Dermis microvascular lymphatic vessel endothelial cell (primary cell): ENCODE data around the gene ZNF516. TPM values are rescaled to one million over a fixed set of nuclear protein-coding genes. Genes with fewer than 3 reads are reported as not detected.
A peak's percentile ranks its signal among the peaks of the same experiment; 100 is the strongest.

Experiments
- DNase-seq, 2 donors: peaks; one replicate each; pipeline versions ENCODE4 v3.0.0 to v3.0.0-alpha.2; 2010; ENCODE audit warnings: low read depth in 2 of 2
- total RNA-seq: library from RNA; depleted of rRNA; stranded (reverse); fragments of >200 nt; gene quantifications from 2 replicates; pipeline ENCODE4 v1.2.1, GENCODE V29; 2014

ZNF516 gene
- total RNA-seq, 1 donor from 2014 or later, result 8.2 TPM

GRCh38 chr18:76399613-76400391 lies 95.2 kb downstream of the ZNF516 start:
- DNase-seq, result no peak

DNA sequence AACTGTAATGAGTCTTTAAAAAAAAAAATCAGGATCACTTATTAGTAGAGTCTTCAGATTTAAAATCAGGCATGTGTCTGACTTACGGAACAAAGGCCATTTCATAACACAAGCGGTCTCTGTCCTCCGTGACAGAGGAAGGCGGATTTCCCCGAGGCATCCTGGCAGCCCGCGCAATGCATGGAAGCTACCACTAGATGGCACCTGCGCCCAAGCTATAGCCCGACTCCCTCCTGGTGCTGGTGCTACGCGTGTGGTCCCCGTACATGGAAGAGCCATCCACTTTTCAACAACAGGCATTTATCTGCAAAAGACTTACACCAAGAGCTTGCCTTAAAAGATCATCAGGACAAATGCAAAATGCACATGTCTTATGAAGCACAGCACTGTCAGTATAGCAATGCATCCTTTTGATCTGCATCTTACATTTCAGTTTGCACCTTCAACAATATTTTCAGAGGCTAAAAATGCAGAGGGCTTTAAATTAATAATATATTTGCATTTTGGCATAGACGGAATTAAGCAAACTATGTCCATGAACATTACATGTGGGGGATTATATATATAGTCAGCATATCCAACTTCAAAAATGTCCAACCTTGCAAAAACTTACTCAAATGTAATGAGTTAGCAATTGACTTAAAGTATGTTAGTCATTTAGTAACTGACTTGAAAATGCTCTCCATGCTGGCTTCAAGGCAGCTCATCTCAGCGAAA lies 96.0 kb downstream of the ZNF516 start:
- DNase-seq, result peak; percentile 47 to 65

DNA sequence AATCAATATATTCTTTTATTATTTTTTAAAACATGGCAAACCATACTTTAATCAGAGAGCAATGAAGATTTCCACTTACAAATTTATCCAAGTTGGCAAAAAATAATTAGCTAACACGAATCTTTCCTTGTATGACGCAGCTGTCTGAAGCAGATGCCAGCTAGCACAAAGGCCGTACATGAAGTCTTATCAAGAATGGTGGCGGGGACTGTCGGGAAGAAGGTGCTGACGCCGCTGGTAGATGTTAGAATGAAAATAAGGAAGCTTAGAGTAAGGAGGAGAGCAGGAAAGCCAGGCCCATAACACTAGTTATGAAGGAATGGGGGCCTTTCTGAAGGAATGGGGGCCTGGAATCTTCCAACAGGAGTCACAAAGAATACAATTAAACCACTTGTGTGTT lies 96.7 kb downstream of the ZNF516 start:
- no peak for DNase-seq

DNA sequence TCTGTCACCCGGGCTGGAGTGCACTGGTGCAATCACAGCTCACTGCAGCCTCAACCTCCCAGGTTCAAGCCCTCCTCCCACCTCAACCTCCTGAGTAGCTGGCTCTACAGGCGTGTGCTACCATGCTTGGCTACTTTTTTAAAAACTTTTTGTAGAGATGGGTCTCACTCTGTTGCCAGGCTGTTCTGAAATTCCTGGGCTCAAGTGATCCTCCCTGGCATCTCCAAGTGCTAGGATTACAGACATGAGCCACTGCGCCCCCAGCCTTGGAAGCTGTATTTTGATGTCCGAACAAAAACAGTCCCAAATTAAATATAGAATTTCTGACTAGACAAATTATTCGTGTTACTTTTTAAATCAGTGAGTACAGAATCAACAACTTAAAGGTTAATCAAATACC lies 97.4 kb downstream of the ZNF516 start:
- DNase-seq, result no peak

- DNase-seq, result no peak
Observed at GRCh38 chr18:76396792-76397191, 98.2 kb downstream of the ZNF516 start.

GRCh38 chr18:76395609-76396008 lies 99.4 kb downstream of the ZNF516 start:
- no peak for DNase-seq

- DNase-seq, result no peak
Observed at GRCh38 chr18:76394780-76395476, 100.1 kb downstream of the ZNF516 start.

- no peak for DNase-seq
Observed at GRCh38 chr18:76392349-76392748, 102.7 kb downstream of the ZNF516 start.

DNA sequence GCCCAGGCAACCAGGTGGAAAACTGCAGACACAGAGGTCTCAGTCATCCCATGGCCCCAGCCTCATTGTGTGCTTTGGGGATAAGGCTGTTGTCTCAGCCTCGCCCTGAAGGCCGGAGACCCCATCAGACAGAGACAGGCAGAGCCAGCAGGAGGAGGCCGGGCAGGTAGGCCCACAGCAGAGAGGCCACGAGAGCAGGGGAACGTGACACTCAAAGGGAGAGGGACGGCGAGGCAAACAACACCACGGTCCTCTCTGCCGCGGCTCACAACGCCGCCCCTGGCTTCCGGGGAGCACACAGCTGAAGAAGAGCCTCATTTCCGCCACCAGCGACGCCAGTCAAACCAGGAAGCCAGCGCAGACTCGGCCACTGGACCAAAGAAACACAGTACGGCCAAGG lies 103.3 kb downstream of the ZNF516 start:
- no peak for DNase-seq

DNA sequence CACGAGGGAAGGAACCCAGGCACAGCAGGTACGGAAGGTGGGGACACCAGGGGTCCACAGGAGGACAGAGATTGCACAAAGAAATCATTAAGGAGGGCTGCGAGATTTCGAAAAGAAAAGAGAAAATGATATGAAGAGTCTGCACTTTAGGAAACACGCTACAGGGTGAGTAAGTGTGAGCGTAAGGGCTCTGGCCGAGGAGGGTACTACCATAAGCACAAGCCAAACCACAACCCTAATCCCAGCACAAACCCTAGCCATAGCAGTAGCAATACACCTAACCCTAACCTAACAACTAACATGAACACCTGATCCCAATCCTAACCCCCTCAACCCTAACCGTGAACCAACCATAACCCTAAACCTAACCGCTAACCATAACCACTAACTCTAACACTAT lies 104.0 kb downstream of the ZNF516 start:
- DNase-seq, result no peak

- no peak for DNase-seq
Observed at GRCh38 chr18:76390452-76391035, 104.5 kb downstream of the ZNF516 start.

DNA sequence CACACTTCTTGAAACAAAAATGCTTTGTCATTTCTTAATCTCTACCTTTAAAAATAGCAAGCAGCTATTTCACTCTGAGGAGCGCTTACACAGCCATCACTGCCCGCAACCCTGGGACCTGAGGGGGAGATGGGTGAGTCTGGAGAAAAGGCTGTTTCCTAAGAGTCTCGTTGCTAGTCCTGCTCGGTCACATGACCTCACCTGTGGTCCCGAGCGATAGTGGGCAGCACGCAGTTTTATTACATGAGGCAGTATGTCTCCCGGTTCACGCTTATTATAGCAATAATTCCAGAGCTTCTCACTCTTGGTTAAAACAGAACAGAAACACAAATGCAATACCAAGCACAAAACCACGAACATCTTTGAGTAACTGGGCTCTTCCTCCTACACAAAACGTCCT lies 105.3 kb downstream of the ZNF516 start:
- DNase-seq, result no peak

DNA sequence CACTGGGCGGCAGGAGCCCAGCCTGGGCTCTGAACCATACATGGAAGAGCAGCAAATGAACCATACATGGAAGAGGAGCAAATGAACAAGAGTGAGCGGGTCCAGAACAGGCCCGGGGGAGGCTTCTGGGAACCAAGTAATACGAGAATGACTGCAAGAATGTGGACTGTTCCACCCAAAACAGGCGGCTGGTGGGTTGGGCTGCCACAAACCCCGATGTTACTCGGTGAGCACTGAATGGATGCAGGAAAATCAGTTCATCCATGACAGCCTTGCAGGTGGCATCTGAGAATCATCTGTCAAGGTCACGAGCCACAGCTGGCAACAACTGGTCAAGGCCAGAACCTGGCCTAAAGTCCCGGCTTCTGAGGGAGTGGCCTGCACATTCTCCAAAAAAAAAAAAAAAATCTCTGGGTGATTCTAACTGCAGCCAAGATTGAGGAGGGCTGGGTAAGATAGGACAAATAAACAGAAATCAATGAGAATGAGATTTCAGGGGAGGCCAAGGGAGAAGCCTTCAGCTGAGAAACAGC lies 106.1 kb downstream of the ZNF516 start:
- no peak for DNase-seq

DNA sequence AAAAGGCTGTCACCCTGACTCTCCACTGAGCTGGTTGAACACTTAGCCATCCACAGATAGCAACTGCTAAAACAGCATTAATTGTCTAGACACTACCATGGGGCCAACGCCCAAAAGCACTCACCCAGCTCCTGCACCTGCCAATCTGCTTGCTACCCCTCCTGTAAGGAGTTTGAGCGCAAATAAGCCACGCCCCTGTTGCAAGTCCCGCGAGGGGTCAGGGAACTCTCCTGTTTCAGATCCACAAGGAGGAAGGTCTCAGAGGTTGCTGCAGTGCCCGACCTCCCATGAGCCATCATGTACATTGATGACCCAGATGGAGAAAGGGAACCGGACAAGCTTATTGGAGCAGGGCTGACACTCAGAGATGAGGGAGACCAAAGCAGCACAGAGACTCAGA lies 106.8 kb downstream of the ZNF516 start:
- no peak for DNase-seq

GRCh38 chr18:76387608-76388007 lies 107.4 kb downstream of the ZNF516 start:
- DNase-seq, result no peak

DNA sequence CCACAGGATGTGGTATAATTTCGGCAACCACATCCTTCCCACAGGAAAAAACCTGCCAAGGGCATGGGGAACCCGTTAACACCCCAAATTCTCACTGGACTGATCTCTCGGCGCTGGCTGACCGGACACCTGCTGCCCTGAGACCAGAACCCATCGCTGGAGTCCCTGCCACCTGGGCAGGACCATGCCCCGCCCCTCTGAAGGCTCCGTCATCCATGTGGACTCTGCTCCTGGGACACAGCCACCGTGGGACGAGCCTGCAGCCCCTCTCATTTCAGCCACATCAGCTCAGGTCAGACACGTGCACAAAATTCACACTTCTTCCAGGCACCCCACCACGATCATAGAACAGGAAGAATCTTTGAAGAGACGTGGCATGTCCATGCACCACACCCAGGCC lies 108.2 kb downstream of the ZNF516 start:
- DNase-seq, result no peak

- no peak for DNase-seq
Observed at GRCh38 chr18:76386071-76386470, 109.0 kb downstream of the ZNF516 start.

- no peak for DNase-seq
Observed at GRCh38 chr18:76385681-76385975, 109.4 kb downstream of the ZNF516 start.

DNA sequence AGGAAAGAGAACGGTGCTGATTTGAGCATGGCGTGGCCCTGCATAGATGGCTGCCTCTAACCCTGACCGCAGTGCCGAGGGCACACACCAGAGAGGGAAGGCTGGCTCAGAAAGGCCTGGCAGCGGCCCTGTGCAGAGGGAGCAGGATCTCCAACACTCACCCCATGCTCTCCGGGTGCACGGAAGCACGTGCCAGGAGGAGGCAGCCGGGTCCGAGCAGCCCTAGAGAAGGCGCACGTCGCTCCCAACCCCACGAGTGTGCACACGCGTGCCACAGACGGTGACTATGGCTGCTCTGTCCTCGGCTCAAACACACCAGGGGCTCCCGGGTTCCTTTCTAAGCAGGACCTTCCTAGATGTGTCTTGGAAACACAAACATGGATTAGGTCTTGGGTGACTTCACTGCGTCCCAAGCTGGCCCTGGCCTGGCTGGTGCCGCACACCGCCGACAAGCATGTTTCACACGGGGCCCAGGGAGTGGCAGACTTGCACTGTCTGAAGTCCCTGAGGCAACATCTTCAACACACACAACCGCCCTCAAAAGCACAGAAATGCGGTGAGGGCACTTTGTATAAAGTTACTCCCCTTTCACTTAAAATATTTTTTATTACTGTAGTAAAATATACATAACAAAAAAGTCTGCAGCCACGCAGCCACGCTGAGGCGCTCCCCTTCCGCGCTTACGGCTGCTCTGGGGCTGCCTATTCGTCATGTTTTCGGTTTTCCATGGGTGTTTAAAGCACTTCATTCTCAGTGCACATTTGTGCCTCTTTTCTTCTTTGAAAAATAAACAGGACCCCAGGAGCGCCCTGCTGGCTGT lies 110.0 kb downstream of the ZNF516 start:
- DNase-seq, result no peak

DNA sequence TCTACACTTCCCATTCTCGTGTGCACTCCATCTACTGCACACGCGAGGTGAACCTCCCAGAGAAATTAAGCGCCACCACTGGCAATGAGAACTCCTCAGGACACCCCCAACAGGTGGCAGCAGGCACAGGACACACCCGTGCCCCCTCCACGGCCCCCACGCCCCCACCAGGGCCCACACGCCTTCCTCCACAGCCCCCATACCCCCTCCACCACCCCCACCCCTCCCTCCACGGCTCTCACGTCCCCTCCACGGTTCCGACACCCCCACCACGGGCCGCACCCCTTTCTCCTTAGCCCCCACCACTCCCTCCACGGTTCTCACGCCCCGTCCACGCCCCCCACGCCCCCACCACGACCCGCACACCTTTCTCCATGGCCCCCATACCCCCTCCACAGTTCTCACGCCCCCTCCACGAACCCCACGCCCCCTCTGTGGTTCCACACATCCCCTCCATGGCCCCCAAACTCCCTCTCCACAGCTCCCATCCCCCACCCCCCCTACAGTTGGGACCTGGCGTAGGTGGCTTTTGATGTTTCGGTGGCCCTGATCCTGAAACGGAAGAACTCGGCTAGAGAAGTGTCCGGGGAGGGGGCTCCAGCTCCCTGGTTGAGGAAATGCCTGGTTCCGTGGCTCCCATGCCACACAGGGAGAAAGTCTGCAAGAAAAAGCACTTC lies 110.8 kb downstream of the ZNF516 start:
- no peak for DNase-seq

- DNase-seq, result no peak
Observed at GRCh38 chr18:76383636-76384035, 111.4 kb downstream of the ZNF516 start.
